T-helper 17 cell (primary cell): ENCODE data around the gene NTSR2. TPM values are rescaled to one million over a fixed set of nuclear protein-coding genes. Genes with fewer than 3 reads are reported as not detected.

Experiments used
- ATAC-seq: fragments of 150-1000 bp; cut with Tn5 transposase; 2 replicates; pipeline ENCODE4 v1.10.0; 2021; ENCODE audit warnings: mild to moderate bottlenecking, moderate library complexity
- DNase-seq, 3 donors: peaks; one replicate each; pipeline versions ENCODE4 v3.0.0 to v3.0.0-alpha.2; 2020 to 2021
- H3K9me3 ChIP-seq: one replicate; pipeline ENCODE4 v1.7.0; 2013; ENCODE audit warnings: low read length, mild to moderate bottlenecking; ENCODE audit not compliant: control insufficient read depth, poor library complexity, severe bottlenecking
- H3K27ac Mint-ChIP-seq: one replicate; pipeline ENCODE4 v1.8.0; 2022; ENCODE audit warnings: mild to moderate bottlenecking, moderate library complexity, mixed read lengths
- H3K27me3 Mint-ChIP-seq: one replicate; pipeline ENCODE4 v1.8.0; 2022; ENCODE audit warnings: mixed read lengths
- H3K36me3 Mint-ChIP-seq: one replicate; pipeline ENCODE4 v1.8.0; 2022; ENCODE audit warnings: low read depth, mixed read lengths
- H3K4me1 Mint-ChIP-seq: one replicate; pipeline ENCODE4 v1.8.0; 2022; ENCODE audit warnings: mild to moderate bottlenecking, mixed read lengths
- H3K4me3 Mint-ChIP-seq: one replicate; pipeline ENCODE4 v1.8.0; 2022; ENCODE audit warnings: mild to moderate bottlenecking, moderate library complexity, mixed read lengths
- total RNA-seq, 4 donors: library from RNA in 2 of 4; stranded (reverse) in 2 of 4; gene quantifications; one replicate each; pipeline ENCODE4 v1.2.3 and lab custom pipeline; 2022 to 2026

NTSR2 gene
- total RNA-seq, 2 donors from 2014 or later: not detected

DNA sequence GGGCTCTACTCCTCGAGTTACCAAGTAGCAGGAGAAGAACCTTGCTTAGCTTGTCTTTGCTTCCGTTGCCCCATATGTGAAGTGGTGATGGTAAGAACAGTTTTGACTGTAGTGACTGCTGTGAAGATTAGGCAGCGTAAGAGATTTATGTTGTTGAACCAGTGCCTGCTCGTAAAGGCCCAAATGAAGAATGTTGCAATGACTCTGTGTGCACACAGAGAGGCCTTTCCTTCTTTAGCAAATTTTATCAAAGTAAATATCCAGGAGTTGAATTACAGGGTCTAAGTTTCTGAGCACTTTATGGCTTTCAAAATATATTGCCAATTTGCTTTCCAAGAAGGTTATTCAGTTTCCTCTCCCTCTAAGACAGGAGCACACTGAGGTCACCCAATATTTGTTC lies 14.5 kb downstream of the NTSR2 start:
- Mint-ChIP-seq H3K4me3 (no peak overlapping the region), H3K27me3 (peaks cover 41% of the 10 kb centered on the region), H3K4me1 (no peaks in the 10 kb centered on the region), H3K27ac (no peak overlapping the region), H3K36me3 (no peaks in the 10 kb centered on the region)
- no peaks in the 10 kb centered on the region for H3K9me3 ChIP-seq
- DNase-seq (no peak), ATAC-seq (no peak)

DNA sequence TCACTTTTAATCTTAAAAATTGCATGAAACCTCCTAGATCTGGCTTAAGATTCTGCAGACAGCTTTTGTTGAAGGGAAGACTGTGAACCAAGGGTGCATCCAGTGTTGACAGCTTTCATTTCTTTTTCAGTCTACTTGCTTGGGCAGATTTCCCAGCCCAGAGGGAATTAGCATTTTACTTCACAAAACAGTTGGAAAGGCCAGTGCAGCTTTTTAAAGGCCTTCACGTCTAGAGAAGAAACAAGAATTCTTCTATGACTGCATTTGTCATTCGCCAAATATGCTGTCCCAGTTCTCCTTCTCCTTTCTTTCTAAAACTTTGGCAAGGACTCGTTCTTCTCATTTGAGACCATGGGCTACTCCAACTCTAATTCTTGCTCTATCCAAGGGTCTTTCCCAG lies 17.4 kb downstream of the NTSR2 start:
- H3K4me3 Mint-ChIP-seq: no peak overlapping the region
- no peak for DNase-seq
- H3K27ac Mint-ChIP-seq: no peak overlapping the region
- H3K27me3 Mint-ChIP-seq: peaks cover 37% of the 10 kb centered on the region
- H3K9me3 ChIP-seq: no peaks in the 10 kb centered on the region
- no peaks in the 10 kb centered on the region for H3K4me1 Mint-ChIP-seq
- H3K36me3 Mint-ChIP-seq: peaks cover 3% of the 10 kb centered on the region
- no peak for ATAC-seq

DNA sequence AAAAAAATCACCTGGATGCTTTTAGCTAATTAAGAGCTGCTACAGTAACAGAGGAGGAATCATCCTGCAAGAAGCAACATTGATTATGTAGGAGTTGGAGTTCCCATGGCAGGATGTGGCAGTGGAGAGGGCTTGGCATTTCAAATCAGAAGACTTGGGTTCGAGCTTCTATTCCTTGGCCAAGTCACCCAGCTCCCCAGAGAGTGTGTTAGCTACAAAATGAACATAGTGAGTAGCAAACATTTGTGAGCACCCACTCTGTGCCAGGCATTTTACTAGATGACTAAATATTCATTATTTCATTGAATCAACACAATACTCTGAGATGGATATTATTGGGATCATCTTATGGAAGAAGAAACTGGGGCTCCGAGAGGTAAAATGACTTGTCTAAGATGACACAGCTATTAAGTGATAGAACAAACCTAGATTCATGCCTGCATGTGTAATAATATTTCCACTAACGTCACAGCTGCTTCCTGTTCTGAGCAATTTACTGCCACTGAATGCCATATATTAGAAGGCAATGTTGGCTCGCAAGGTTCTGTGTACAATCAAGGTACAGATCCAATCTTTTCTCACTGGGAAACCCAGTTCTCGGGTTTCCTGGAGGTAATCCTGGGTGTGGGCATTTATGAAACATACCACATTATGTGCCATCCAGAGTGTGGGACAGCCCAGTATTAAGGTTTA lies 18.0 kb downstream of the NTSR2 start:
- H3K9me3 ChIP-seq: no peaks in the 10 kb centered on the region
- peaks cover 3% of the 10 kb centered on the region for H3K36me3 Mint-ChIP-seq
- no peaks in the 10 kb centered on the region for H3K4me1 Mint-ChIP-seq
- no peak overlapping the region for H3K27ac Mint-ChIP-seq
- DNase-seq: no peak
- H3K4me3 Mint-ChIP-seq: no peak overlapping the region
- peaks cover 32% of the 10 kb centered on the region for H3K27me3 Mint-ChIP-seq
- no peak for ATAC-seq

DNA sequence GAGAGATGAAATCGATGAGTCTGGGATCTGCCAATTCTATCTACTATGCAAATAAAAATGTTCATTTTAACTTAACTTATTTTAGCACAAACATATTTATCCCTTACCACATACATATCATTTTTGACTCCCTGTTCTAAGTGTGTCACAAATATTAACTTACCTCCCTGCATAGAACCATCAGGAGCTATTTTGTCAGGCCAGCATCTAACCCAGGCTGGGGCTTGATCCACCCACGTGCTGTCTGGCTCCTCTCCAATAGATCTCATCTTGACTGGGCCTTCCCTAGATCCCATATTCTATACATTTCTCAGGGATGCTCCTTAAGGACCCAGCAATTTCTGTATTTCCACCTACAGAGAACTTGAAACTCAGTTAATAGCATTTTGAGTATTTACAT lies 20.9 kb downstream of the NTSR2 start:
- Mint-ChIP-seq H3K27me3 (peaks cover 26% of the 10 kb centered on the region), H3K27ac (no peak overlapping the region), H3K4me1 (no peaks in the 10 kb centered on the region), H3K4me3 (no peak overlapping the region), H3K36me3 (peaks cover 3% of the 10 kb centered on the region)
- no peaks in the 10 kb centered on the region for H3K9me3 ChIP-seq
- ATAC-seq (no peak), DNase-seq (no peak)

DNA sequence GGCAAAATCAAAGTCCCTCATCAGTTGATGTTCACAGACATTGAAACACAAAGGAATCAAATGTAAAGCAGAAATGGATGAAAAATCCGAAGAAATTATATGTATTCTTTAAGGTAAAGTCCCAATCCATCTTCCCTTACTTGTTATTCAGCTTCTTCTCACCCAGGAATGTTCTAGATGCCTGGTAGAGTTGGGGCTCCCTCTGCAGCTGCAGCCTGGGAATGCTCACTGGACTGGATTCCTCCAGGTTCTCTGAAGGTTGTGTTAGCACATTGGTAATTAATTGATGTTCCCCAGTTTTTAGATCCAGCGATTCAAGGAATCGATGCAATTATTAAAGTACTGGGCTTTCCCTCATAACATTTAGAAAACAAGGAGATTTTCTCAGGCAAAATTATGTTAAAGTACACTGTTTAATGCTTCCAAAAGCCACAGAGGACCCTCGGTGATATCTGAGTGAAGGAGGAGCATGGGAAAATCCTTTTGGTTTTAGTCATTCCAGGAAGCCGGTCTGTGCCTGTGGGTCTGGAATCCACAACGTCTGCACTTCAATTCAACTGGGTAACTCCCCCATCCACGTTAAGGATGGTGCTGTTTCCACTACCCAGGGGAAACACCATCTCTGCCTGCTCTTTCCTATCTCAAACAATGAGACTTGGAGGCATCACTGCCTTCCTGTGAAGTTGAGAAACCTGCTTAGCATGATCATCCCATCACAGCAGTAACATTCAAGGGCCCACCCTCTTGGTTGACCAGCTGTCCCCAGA lies 22.0 kb downstream of the NTSR2 start:
- ATAC-seq: no peak
- Mint-ChIP-seq H3K4me3 (no peak overlapping the region), H3K4me1 (no peaks in the 10 kb centered on the region), H3K36me3 (peaks cover 4% of the 10 kb centered on the region), H3K27ac (no peak overlapping the region), H3K27me3 (peaks cover 36% of the 10 kb centered on the region)
- no peak for DNase-seq
- H3K9me3 ChIP-seq: no peaks in the 10 kb centered on the region

DNA sequence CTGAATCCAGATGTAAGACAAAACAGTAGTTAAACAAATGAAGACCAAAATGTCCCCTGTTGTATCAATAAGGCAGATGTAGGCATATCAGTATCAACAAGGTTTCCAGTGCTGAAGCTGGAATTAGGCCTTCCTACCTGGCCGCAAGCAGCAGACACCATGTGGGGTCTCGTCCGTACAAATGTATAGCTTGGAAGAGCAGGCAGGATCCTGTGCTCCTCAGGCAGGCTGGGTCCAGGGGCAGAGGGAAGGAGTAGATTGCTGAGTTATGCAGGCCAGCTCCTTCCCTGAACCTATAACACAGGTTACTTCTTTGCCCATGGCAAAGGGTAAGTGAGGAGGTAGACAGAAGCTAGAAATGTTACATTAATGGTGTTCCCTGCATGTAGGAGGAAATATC lies 23.5 kb downstream of the NTSR2 start:
- ATAC-seq: no peak
- Mint-ChIP-seq H3K27me3 (peaks cover 38% of the 10 kb centered on the region), H3K27ac (no peak overlapping the region), H3K36me3 (peaks cover 4% of the 10 kb centered on the region), H3K4me3 (no peak overlapping the region), H3K4me1 (no peaks in the 10 kb centered on the region)
- no peaks in the 10 kb centered on the region for H3K9me3 ChIP-seq
- no peak for DNase-seq

DNA sequence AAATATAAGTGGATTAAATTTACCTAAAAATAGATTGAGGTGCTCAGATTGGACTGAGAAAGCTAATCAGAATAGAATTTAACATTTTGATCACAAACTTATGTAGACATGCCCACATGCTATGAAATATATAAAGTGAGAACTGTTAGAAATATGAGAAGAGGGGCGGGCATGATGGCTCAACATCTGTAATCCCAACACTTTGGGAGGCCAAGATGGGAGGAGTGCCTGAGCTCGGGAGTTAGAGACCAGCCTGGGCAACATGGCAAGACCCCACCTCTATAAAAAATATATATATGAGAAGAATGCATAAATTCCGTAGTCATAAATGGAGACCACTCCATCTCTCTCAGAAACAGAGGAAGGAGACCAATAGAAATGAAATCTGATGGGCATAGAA lies 25.7 kb downstream of the NTSR2 start:
- peaks cover 2% of the 10 kb centered on the region for H3K36me3 Mint-ChIP-seq
- H3K4me3 Mint-ChIP-seq: no peak overlapping the region
- no peak for ATAC-seq

DNA sequence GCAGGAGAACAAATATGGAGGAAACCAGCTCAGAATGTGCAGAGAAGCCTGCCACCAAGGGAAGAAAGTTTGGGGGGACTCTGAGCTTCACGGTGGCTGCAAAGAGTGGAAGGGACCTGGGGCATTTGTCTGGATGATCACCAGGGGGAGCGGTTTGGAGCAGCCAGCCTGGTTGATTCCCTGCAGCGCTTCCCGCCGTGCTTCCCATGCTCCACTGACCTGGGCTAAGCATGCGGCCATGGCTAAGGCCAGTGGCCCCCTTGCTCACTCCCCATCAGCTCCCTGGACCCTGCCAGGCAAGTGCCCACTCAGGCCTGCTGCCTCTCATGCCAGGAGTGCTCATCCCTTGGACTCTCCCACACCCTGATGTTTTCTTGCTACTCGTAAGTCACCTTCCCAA lies 27.0 kb downstream of the NTSR2 start:
- ATAC-seq (no peak), DNase-seq (no peak)
- H3K4me1 Mint-ChIP-seq: no peaks in the 10 kb centered on the region
- no peaks in the 10 kb centered on the region for H3K9me3 ChIP-seq
- peaks cover 32% of the 10 kb centered on the region for H3K27me3 Mint-ChIP-seq
- no peak overlapping the region for H3K4me3 Mint-ChIP-seq
- peaks cover 2% of the 10 kb centered on the region for H3K36me3 Mint-ChIP-seq
- H3K27ac Mint-ChIP-seq: no peak overlapping the region

More for the DNA sequence above, 25.7 kb downstream of the NTSR2 start:
- Mint-ChIP-seq H3K27me3 (peaks cover 39% of the 10 kb centered on the region), H3K4me1 (no peaks in the 10 kb centered on the region), H3K27ac (no peak overlapping the region)
- no peak for DNase-seq
- H3K9me3 ChIP-seq: no peaks in the 10 kb centered on the region

DNA sequence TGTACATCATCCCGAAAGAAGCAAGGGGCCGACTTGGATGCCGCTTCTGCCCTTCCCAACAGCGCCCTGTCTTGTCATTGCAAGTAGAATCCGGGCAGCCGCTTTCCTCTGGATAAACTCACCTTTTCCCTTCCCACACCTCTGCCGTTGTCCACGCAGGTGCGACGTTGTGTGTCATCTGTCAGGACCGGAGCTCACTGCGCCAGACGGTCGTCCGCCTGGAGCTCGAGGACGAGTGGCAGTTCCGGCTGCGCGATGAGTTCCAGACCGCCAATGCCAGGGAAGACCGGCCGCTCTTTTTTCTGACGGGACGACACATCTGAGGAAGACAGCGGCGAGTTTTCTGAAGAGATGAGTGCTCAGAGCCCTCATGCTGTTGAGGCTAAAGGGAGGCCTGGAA lies 29.9 kb downstream of the NTSR2 start:
- H3K4me1 Mint-ChIP-seq: peaks cover 2% of the 10 kb centered on the region
- H3K36me3 Mint-ChIP-seq: peaks cover 2% of the 10 kb centered on the region

DNA sequence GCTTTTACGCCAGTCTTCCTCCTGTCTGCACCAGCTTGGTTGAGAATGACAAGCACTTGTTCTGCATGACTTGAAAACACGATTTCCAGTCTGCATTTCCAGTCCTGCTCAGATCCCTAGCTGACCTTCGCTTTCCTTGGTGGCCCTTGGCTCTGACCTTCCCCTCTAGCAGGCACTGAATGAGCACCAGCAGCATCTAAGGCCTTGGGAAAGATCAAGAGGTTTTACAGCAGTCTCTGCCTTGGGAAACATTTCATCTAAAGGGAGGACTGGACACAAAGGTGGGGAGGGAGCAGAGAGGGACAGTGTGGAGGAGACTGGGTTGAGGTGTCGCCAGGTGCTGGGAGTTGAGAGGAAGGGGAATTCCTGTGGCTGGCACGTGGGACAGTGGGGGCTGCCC lies 30.5 kb downstream of the NTSR2 start:
- ATAC-seq: no peak
- Mint-ChIP-seq H3K27me3 (peaks cover 41% of the 10 kb centered on the region), H3K27ac (no peak overlapping the region), H3K36me3 (peaks cover 2% of the 10 kb centered on the region), H3K4me3 (no peak overlapping the region), H3K4me1 (peaks cover 2% of the 10 kb centered on the region)
- no peaks in the 10 kb centered on the region for H3K9me3 ChIP-seq
- no peak for DNase-seq

More for the DNA sequence above, 29.9 kb downstream of the NTSR2 start:
- no peaks in the 10 kb centered on the region for H3K9me3 ChIP-seq
- no peak for DNase-seq
- Mint-ChIP-seq H3K27ac (no peak overlapping the region), H3K27me3 (peaks cover 40% of the 10 kb centered on the region), H3K4me3 (no peak overlapping the region)
- ATAC-seq: no peak

DNA sequence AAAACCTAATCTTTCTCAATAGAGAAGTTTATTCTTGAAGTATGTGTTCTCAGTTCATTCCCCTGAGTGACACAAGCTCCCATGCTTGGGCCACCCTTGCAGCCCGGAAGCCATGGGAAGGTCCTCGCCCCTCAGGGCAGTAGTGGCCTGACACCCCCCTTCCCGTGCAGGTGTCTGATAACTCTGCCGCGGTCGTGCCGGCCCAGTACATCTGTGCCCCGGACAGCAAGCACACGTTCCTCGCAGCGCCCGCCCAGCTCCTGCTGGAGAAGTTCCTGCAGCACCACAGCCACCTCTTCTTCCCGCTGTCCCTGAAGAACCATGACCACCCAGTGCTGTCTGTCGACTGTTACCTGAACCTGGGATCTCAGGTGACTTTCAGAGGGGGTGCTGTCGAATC lies 32.4 kb downstream of the NTSR2 start:
- Mint-ChIP-seq H3K27me3 (peaks cover 25% of the 10 kb centered on the region), H3K4me3 (no peak overlapping the region), H3K4me1 (peaks cover 2% of the 10 kb centered on the region), H3K27ac (no peak overlapping the region), H3K36me3 (no peaks in the 10 kb centered on the region)
- DNase-seq (no peak), ATAC-seq (no peak)
- no peaks in the 10 kb centered on the region for H3K9me3 ChIP-seq

DNA sequence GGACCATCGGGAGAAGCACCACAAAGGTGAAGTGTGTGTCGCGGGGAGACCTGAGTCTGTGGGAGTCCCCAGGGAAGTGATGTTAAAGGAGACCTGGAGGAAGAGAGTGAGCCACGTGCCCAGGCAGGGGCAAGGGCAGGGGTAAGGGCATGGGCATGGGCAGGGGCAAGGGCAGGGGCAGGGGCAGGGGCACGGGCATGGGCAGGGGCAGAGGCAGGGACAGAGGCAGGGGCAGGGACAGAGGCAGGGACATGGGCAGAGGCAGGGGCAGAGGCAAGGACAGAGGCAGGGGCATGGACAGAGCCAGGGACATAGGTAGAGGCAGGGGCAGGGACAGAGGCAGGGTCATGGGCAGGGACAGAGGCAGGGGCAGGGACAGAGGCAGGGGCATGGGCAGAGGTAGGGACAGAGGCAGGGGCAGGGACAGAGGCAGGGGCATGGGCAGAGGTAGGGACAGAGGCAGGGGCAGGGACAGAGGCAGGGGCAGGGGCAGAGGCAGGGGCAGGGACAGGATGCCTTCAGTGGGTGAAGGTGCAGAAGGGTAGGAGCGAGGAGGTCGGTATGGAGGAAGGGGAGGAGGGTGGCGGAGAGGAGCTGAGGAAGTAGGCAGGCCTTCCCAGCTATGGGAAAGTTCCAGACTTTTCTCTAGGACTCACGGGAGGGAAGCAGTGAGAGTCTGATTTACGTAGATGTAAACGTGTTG lies 33.3 kb downstream of the NTSR2 start:
- no peaks in the 10 kb centered on the region for H3K9me3 ChIP-seq
- no peaks in the 10 kb centered on the region for H3K36me3 Mint-ChIP-seq
- H3K27me3 Mint-ChIP-seq: peaks cover 24% of the 10 kb centered on the region
- ATAC-seq (no peak), DNase-seq (no peak)
- H3K4me1 Mint-ChIP-seq: peaks cover 2% of the 10 kb centered on the region
- no peak overlapping the region for H3K27ac Mint-ChIP-seq
- no peak overlapping the region for H3K4me3 Mint-ChIP-seq

DNA sequence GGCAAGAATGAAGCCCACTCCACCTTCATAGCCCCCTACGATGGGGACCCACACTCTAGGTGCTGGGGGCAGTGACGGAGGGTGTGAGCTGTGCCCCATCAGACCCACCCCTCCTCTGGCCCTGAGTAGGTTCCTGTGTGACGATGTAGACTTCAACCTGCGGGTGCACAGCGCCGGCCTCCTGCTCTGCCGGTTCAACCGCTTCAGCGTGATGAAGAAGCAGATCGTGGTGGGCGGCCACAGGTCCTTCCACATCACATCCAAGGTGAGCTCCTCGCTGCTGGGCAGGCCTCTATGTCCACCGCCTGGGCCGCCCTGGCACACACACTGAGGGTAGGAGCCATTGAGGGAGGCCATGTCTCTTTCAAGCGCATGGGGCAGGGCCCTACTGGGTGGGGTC lies 34.9 kb downstream of the NTSR2 start:
- peaks cover 6% of the 10 kb centered on the region for H3K4me1 Mint-ChIP-seq
- no peaks in the 10 kb centered on the region for H3K9me3 ChIP-seq
- H3K4me3 Mint-ChIP-seq: no peak overlapping the region
- DNase-seq (no peak), ATAC-seq (no peak)
- no peaks in the 10 kb centered on the region for H3K36me3 Mint-ChIP-seq
- H3K27me3 Mint-ChIP-seq: peaks cover 26% of the 10 kb centered on the region
- no peak overlapping the region for H3K27ac Mint-ChIP-seq
